Adipocyte (in vitro differentiated cells): ENCODE results near the gene ITM2C.

Experiments
- DNase-seq: peaks from one replicate; pipeline ENCODE4 v3.0.0-alpha.2; 2015; ENCODE audit warnings: low read depth
- H3K27me3 ChIP-seq: replicated peaks from 2 replicates; pipeline ENCODE4 v1.7.0; 2013; ENCODE audit warnings: mild to moderate bottlenecking, low read length, moderate library complexity; ENCODE audit not compliant: control insufficient read depth, insufficient read depth
- H3K36me3 ChIP-seq: 2 replicates; pipeline ENCODE4 v1.7.0; 2013; ENCODE audit warnings: low read length, mild to moderate bottlenecking, moderate library complexity; ENCODE audit not compliant: control insufficient read depth, insufficient read depth, severe bottlenecking
- H3K4me1 ChIP-seq: 2 replicates; pipeline ENCODE4 v1.7.0; 2013; ENCODE audit warnings: mild to moderate bottlenecking, low read length, moderate library complexity; ENCODE audit not compliant: control insufficient read depth, insufficient read depth
- H3K4me3 ChIP-seq: 2 replicates; pipeline ENCODE4 v1.7.0; 2013; ENCODE audit warnings: mild to moderate bottlenecking, low read length, moderate library complexity
- H3K9ac ChIP-seq: 2 replicates; pipeline ENCODE4 v1.7.0; 2013; ENCODE audit warnings: mild to moderate bottlenecking, low read length, moderate library complexity
- H3K9me3 ChIP-seq: 2 replicates; pipeline ENCODE4 v1.7.0; 2013; ENCODE audit warnings: mild to moderate bottlenecking, low read length, moderate library complexity; ENCODE audit not compliant: control insufficient read depth

The ITM2C gene

DNA sequence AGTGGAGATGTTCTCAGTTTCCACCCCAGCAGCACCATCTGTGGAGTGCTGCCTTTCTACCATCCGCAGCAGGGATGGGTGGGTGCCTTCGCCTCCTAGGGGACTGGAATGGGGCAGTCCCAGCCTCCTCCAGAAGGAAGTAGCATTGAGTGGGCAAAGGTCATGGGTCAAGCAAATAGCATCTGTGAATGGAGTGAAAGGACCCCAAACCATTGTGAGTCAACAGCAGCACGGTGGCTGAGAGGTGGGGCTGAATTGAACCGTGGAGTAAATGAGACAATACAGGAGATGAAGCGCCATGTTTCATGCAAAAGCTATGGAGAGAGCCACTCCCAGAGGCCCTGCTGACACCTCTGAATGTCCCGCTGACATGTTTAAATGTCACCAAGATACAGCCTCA lies 50.6 kb downstream of the ITM2C start:
- Histone ChIP-seq H3K4me3 (no peak overlapping the region), H3K4me1 (no peaks in the 10 kb centered on the region), H3K9me3 (no peaks in the 10 kb centered on the region), H3K9ac (no peak overlapping the region), H3K36me3 (no peaks in the 10 kb centered on the region), H3K27me3 (peaks cover 14% of the 10 kb centered on the region)
- no peak for DNase-seq

DNA sequence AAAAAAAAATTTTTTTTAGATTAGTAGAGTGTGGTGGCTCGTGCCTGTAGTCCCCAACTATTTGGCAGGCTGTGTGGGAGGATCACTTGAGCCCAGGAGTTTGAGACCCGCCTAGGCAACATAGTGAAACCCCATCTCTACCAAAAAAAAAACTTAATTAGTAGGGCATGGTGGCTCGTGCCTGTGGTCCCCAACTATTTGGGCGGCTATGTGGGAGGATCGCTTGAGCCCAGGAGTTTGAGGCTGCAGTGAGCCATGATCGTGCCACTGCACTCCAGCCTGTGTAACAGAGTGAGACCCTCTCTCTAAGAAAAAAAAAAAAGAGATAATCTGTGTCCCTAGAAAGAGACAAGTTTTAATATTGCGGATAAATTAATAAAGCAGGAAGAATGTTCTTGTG lies 51.5 kb downstream of the ITM2C start:
- Histone ChIP-seq H3K9ac (no peak overlapping the region), H3K27me3 (peaks cover 15% of the 10 kb centered on the region), H3K4me1 (no peaks in the 10 kb centered on the region), H3K4me3 (no peak overlapping the region), H3K36me3 (no peaks in the 10 kb centered on the region), H3K9me3 (no peaks in the 10 kb centered on the region)
- no peak for DNase-seq

DNA sequence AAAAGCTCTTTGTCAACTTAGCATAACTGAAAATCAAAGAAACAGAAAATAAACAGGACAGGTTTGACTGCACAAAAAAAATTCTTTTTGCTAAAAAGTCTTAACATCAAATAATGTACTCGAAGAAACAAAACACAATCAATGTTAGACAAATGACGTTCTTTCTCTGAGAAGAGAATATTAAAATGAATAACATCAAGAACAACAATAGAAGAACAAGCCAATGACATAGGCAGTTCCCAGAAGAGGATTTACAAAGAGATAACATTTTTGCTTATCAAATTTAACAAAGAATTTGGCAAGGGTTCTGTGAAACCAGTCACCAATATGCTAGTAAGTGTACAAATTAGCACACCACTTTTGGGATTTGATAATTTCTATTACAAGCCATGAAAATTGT lies 54.5 kb downstream of the ITM2C start:
- Histone ChIP-seq H3K36me3 (no peaks in the 10 kb centered on the region), H3K27me3 (peaks cover 24% of the 10 kb centered on the region), H3K4me3 (no peak overlapping the region), H3K4me1 (no peaks in the 10 kb centered on the region), H3K9ac (no peak overlapping the region), H3K9me3 (no peaks in the 10 kb centered on the region)
- DNase-seq: no peak

DNA sequence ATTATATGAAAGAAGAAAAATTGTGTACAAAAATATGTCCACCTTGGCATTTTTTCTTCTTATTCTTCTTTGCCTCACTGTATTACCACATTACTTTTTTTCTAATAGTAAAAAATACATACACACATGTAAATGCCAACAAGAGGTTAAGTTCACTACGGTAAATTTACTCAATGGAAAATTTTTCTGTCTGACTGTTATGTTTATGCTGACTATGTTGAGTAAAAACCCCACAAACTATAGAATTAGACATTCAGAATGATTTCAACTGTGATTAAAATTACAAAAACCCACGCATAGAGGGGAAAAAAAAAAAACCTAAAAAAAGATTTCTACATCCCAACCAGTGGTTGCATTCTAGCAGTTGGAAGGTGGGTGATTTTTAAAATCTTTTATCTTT lies 54.9 kb downstream of the ITM2C start:
- no peak for DNase-seq
- peaks cover 27% of the 10 kb centered on the region for H3K27me3 ChIP-seq
- H3K9me3 ChIP-seq: no peaks in the 10 kb centered on the region
- no peaks in the 10 kb centered on the region for H3K36me3 ChIP-seq
- H3K4me3 ChIP-seq: no peak overlapping the region
- no peaks in the 10 kb centered on the region for H3K4me1 ChIP-seq
- no peak overlapping the region for H3K9ac ChIP-seq

DNA sequence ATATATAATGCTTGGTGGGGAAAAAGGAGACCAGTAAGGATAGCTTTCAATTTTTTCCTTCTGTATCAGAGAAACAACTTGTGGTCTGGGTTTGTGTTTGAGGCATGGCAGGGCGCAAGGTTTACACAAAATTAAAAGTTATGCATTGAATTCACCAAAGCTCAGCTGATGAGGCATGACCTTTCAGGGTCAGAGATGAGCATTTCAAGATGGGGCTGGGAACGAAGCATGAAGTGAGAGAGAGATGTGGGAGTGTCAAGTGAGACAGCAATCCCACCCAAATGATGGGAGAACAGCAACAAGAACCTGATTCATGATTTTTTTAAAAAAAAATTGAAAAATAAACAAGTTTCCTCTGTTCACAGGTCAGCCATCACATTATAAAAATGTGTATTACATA lies 55.4 kb downstream of the ITM2C start:
- Histone ChIP-seq H3K9me3 (no peaks in the 10 kb centered on the region), H3K36me3 (no peaks in the 10 kb centered on the region), H3K9ac (no peak overlapping the region), H3K4me3 (no peak overlapping the region), H3K27me3 (peaks cover 32% of the 10 kb centered on the region), H3K4me1 (no peaks in the 10 kb centered on the region)
- DNase-seq: no peak

DNA sequence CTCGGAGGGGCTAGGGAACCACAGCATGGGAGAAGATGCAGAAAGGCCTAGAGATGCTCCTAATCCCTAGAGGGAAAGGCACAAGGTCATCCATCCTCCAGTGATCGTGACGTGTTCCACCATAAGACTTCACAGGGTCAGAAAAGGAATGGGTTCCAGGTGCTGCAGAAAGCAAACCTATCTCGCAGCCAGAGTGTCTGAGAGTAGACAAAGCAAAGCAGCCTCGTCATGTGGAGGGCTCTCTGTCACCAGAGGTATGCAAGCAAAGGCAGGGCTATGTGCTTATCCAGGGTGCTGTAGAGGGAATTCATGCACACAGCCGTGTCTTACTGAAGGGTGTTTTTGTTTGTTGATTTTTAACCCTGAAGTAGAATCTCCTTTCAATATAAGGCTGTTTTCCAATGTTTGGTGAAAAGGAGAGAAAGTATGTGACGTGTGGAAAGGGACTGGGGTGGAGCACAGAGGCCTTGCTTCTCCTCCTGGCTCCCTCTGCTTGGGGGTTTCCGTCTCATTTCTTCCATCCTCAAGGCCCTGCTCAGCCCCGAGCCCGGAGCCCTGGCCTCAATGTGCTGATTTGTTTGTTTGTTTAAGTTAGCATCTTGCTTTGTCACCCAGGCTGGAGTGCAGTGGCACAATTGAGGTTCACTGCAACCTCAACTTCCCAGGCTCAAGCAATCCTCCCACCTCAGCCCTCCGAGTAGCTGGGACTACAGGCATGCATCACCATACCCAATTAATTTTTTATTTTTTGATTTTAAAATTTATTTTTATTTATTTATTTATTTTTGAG lies 57.3 kb downstream of the ITM2C start:
- no peak for DNase-seq
- H3K27me3 ChIP-seq: peaks cover 32% of the 10 kb centered on the region
- H3K9ac ChIP-seq: no peak overlapping the region
- no peaks in the 10 kb centered on the region for H3K36me3 ChIP-seq
- no peaks in the 10 kb centered on the region for H3K9me3 ChIP-seq
- H3K4me3 ChIP-seq: no peak overlapping the region
- no peaks in the 10 kb centered on the region for H3K4me1 ChIP-seq

DNA sequence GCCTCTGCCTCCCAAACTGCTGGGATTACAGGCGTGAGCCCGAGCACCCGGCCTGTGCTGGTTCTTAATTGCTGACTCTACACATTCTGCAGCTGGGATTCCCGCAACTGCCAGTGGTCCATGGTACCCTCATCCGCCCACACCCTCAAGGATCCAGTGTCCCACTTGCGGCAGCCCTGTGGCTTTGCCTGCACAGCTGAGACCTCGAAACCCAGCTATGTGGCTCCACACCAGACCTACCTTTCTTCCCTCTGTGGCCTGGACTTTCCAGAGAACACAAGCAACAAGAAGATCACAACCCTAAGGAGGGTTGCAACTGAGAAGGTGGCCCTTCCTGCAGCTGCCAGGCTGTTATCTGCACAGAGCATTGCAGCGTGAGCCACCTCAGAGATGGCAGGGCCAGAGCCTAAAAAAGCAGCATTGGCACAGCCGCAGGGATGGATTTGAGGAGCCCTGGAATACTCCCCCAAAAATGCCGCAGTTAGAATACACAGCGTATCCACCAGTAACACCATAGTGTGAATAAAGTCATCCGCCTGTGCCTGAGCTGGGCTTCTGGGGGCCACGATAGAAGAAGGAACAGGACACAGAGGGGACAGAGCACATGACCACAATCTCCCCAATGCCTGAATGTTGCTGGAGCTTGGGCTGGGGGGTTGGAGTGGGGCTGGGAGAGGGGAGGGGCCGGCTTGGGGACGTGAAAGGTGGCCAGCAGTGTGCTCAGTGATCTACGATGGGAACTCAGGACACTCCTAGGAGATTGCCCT lies 58.4 kb downstream of the ITM2C start:
- Histone ChIP-seq H3K9me3 (no peaks in the 10 kb centered on the region), H3K27me3 (peaks cover 35% of the 10 kb centered on the region), H3K4me3 (no peak overlapping the region), H3K4me1 (no peaks in the 10 kb centered on the region), H3K36me3 (no peaks in the 10 kb centered on the region), H3K9ac (no peak overlapping the region)
- DNase-seq: no peak

DNA sequence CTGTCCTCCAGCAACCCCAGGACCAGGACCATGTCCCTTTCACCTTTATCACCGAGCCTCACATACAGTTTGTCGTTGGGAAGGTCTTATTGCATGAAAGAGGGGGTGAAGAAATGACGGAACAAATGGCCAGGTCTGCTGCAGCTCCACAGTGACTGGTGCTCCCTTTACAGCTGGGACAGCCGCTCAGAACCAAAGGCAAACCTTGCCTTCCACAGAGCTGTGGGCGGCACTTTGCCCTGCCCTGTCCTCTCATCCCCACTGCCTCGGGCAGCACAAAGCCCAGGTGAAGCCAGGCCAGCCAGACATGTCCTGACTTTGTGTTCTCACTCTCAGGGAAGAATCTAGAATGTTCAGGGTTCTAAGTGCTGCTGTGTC lies 59.3 kb downstream of the ITM2C start:
- Histone ChIP-seq H3K9ac (no peak overlapping the region), H3K4me3 (no peak overlapping the region), H3K4me1 (no peaks in the 10 kb centered on the region), H3K36me3 (no peaks in the 10 kb centered on the region), H3K27me3 (peaks cover 36% of the 10 kb centered on the region), H3K9me3 (no peaks in the 10 kb centered on the region)
- no peak for DNase-seq

DNA sequence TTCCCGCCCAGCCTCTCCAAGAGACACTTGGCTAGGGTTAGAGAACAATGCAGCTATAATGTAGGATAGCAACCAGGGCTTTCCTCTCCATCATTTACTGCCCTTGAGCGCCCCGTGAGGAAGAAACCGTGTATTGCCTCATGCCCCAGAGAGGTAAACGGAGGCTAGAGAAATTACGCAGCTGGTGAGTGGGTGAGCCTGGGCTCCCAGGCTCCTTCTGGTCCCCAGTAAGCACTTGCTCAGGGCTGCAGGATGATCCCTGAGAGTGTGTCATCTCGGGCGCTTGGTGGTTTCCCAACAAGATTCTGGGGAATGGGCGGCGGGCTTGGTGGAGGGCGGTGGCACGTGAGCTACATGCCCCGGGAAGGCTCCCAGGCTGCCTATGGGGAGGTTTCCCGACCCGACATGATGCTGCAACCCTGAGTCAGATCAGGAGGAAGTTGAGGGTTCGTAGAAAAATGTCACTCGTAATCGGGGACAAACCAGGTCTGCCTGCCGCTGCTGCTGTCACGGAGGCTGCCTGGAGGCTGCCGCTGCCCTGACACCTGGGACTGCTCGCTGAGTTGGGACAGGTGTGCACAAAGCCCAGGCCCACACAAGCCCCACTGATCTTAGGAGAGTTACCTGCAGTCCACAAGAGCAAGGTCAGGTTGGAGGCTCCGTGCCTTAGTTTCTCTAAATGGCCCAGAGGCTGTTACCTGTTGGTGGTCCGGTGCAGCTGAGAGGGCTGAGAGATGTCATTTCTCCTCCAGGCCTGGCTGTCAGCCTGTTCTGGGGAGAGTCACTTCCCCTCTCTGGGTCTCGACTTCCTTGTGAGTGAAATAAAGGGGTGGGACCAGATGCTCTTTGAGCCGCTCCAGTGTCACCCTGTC lies 60.0 kb downstream of the ITM2C start, which contains the start of gene GPR55:
Gene GPR55 (minus strand): TSS at position 773 of the 872 bp plus-strand sequence. CDS start 14,280 bp downstream, outside the sequence.
- Histone ChIP-seq H3K4me1 (no peaks in the 10 kb centered on the region), H3K27me3 (peaks cover 41% of the 10 kb centered on the region), H3K36me3 (no peaks in the 10 kb centered on the region), H3K4me3 (no peak within 1 kb of the TSS), H3K9ac (no peak within 1 kb of the TSS), H3K9me3 (no peaks in the 10 kb centered on the region)
- DNase-seq: no peak

DNA sequence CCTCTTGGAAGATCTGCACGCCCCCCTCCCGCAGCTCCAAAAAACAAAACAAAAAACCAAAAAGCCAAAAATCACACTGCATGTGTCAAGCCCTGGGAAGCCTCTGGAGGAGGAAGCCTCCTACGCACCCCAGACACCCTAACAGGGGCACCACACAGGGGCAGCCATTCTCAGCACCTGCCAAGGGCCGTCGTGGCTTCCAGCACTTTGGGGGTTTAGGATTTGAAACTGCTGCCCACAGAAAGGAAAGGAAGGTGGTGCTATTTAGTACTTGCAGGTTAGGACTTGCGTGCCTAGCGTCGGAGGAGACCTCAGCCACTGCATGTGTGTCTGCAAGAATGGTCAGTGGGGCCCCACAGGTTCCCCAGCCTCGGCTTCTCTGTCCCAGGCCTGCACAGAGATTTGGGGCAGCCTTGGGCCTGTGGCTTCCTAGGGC lies 60.7 kb downstream of the ITM2C start:
- no peak overlapping the region for H3K9ac ChIP-seq
- no peaks in the 10 kb centered on the region for H3K4me1 ChIP-seq
- H3K27me3 ChIP-seq: peaks cover 44% of the 10 kb centered on the region
- H3K4me3 ChIP-seq: no peak overlapping the region
- no peaks in the 10 kb centered on the region for H3K9me3 ChIP-seq
- no peak for DNase-seq
- H3K36me3 ChIP-seq: no peaks in the 10 kb centered on the region
